Right kidney (tissue), 9 donors: ENCODE results near the gene SNX32.

ENCODE experiments used
- DNase-seq: peaks from one replicate; pipeline ENCODE4 v3.0.0-alpha.2; 2016
- long read RNA-seq, 8 donors: transcript quantifications; one replicate each; lab custom pipeline, GENCODE V29; 2026

SNX32 gene
- long read RNA-seq, donor 1, partial matches to known transcripts, result 0 of 2 reads
- long read RNA-seq, donor 1, other reads (novel, unspliced or antisense), result 0 of 2 reads
- long read RNA-seq, donor 2, partial matches to known transcripts, result 491 of 530 reads
- long read RNA-seq, donor 2, other reads (novel, unspliced or antisense), result 39 of 530 reads
- long read RNA-seq, donor 3, partial matches to known transcripts, result 427 of 457 reads
- long read RNA-seq, donor 3, other reads (novel, unspliced or antisense), result 30 of 457 reads
- long read RNA-seq, donor 4, partial matches to known transcripts, result 871 of 871 reads
- long read RNA-seq, donor 4, other reads (novel, unspliced or antisense), result 0 of 871 reads
- long read RNA-seq, donor 5, result 0 reads
- long read RNA-seq, donor 6, partial matches to known transcripts, result 660 of 660 reads
- long read RNA-seq, donor 6, other reads (novel, unspliced or antisense), result 0 of 660 reads
- long read RNA-seq, donor 7, partial matches to known transcripts, result 1,413 of 1,521 reads
- long read RNA-seq, donor 7, other reads (novel, unspliced or antisense), result 108 of 1,521 reads
- long read RNA-seq, donor 8, partial matches to known transcripts, result 181 of 767 reads
- long read RNA-seq, donor 8, other reads (novel, unspliced or antisense), result 586 of 767 reads

DNA sequence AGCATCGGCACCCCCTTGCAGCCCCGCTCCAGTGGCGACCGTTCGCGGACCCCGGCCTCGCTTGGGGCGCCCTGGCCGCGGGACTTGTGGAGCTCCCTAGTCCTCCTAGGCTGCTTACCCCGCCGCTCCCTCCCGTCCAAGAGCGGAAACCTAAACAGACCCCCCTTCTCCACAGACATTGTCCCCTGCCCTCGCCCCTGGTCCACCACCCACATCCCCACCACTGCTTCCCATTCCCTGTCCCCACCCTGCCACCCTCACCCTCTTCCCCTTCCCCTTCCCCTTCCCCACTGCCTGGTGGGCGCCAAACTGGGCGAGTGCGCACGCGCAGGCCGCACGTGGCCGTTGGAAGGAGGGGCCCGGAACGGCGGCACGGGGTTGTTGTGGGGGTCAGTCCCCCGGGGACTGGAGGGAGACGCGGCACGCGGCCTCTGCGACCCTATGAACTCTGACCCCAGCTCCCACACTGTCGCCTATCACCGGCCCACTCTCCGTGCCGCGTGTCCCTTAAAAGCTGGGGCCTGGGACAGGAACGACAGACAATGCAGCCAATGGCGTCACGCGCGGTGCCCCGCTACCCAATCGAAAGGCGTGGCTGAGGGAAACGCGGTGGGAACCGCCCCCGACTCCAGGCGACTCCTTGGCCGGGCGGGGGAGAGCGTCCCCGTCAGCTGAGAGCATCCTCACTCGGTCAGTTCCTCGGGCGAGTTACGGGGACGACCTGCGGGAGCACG, at the start of gene SNX32:
TSS of gene SNX32 (plus strand) at position 667 of the 734 bp plus-strand sequence. CDS start 103 bp downstream, outside the sequence.
- peak; percentile 98 for DNase-seq

DNA sequence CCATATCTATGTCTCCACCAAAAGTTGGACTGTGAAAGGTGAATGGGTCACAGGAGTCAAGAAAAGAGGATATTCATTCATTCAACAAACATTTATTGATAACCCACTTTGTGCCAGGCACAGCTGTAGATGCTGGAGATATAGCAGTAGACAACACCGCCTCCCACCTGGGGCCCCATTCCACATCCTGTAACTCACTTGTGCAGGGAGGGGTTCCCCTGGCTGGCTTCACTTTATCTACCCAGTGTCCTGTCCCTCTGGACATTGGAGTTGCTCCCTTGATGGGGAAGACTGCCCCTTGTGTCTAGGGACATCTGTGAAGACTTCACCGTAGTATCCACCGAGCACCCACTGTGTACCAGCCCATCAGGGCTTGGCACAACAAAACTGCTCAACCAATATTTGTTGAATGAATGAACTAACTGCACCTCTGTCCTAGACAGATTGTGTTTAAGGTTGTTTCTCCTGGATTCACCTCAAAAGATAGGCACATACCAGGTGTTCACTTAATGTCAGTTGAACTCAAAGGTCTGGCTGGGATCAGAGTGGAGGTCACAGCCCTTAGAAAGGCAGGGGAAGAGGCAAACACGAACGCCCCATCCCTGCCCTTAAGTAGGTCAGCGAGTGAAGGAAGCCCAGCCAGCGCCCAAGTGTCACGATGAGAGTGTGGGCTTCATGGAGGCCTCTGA, 48.3 kb upstream of the SNX32 start:
- DNase-seq, result no peak

DNA sequence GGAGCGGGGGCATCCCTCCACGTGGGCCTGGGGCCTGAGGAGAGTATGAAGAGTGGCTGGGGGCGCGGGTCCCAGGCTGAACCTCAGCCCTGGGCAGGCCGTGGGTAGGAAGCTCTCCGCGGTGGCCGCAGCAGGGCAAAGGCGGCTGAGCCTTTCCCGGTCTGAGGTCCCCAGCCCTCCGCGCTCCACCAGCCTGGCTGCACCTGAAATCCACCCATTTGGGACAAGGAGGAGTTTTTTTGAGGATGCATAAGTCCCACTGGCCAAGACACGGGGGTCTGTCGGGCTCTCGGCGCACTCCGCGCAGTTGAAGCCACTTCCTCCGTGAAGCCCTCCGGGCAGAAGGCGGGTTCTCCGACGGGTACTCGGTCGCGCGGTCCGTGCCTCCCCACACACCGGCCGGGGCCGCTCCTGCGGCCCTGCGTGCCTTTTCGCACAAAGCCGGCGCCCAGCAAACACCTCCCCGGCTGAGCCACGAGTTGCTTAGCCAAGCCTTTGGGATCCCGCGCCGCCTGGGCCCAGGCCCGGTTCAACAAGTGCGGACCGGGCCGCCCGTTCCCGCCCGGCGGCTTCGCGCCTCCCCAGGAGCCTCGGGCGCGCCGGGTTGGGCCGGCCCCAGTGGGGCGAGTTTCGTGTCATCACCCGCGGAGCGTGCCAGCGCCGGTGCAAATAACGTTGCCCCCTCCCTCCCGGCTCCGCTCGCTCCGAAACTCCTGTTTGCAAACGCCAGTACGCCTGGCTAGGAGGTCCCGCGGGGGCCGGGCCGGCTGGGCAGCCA, 47.6 kb upstream of the SNX32 start:
- peak; percentile 62 for DNase-seq

DNA sequence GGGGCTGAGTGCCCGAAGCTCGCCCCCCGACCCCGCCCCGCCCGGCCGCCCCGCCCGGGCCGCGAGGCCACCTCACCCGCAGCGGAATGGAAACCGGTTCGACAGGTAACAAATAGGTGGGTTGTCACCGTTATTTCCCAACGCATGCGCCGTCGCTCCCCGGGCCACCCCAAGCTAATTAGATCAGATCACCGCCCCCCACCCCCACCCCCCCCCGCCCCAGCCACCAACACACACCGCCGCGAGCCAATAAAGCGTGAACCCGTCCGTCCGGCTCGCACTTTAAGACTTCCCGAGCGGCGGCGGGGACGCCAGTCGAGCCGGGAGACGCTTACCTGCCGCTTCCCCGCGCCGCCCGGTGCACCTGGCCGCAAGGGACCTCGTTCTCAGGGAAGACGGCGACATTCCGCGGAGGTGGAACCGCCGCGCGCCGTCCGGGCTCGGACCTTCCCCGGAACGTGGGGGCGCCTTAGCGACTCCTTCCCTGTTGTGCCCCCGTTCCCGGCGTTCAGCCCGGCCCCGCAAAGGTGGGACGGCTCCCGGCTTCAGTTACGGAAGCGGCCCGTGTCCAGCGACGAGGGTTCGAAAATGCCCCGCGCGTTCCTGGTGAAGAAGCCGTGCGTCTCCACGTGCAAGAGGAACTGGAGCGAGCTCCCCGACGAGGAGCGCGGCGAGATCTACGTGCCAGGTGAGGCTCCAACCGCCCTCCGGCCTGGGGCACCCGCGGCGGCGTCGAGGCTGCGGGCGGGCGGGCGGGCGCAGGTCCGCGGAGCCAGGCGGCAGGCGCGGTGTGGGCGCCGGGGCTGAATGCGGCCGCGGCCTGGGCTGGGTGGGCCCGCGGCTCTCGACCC, 46.8 kb upstream of the SNX32 start, which contains the start of gene OVOL1:
TSS of gene OVOL1 (plus strand) at position 278 of the 851 bp plus-strand sequence. CDS start at position 589, 311 bp downstream.
- peak; percentile 73 for DNase-seq

DNA sequence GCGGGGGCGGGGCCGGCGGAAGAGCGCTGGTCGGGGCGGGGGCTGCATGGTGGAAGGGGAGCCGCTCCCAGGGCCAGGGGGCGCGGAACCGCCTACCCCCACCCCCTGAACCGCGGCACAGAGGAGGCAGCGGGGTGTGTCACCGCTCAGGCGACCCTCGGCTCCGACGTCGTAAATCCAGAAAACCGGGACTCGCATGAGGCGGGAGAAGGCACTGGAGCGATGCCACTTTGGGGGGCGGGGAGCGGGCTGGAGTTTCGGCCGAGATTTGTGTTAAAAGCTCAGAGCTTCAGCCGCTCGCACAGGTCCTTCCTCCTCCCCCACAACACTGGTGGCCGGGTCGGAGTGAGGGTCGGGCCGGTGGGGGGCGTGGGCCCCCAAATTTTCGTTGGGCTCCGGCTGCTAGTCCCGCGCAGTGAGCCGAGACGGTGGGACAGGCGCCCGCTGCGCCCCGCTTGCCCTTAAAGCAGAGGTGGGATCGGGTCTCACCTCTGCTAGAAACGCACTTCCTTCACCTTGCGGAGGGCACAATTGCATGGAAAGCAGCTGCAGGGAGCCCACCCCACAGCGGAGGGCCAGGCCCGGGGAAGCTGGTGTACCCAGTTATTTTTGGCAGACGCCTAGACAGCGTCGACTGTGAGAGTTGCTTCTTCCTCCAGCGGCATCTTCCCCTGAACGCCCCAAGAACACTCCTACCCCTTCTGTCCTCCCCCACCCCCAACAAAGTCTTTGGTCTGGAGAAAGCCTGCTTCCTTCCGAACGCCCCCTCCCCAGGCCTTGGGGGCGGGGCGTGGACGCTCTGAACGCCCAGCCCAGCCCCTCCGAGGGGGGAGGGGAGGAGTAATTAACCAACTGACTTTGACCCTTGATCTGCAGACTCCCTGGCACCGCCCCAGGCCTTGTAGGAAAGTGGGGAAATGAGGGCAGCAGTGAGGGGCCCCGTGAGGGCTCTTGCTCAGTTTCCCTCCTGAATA, 45.8 kb upstream of the SNX32 start:
- peak; percentile 78 for DNase-seq

DNA sequence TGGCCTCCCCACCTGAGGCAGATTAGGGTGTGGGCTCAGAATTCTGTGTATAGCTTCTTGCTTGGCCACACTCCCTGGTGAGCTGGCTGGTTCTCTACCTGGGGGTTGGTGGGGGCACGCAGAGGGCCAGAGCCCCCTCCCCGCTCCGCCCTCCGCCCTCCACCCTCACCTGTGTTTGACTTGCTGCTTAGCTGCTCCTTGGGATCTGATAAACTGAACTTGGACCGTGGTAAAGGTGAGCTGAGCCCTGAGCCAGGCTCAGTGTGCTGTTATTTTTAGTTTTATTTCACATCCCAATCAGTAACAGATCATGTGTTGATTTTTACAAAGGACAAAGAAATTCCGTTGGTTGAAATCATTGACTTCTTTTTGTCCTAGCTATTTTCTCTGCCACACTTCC, 44.9 kb upstream of the SNX32 start:
- no peak for DNase-seq

DNA sequence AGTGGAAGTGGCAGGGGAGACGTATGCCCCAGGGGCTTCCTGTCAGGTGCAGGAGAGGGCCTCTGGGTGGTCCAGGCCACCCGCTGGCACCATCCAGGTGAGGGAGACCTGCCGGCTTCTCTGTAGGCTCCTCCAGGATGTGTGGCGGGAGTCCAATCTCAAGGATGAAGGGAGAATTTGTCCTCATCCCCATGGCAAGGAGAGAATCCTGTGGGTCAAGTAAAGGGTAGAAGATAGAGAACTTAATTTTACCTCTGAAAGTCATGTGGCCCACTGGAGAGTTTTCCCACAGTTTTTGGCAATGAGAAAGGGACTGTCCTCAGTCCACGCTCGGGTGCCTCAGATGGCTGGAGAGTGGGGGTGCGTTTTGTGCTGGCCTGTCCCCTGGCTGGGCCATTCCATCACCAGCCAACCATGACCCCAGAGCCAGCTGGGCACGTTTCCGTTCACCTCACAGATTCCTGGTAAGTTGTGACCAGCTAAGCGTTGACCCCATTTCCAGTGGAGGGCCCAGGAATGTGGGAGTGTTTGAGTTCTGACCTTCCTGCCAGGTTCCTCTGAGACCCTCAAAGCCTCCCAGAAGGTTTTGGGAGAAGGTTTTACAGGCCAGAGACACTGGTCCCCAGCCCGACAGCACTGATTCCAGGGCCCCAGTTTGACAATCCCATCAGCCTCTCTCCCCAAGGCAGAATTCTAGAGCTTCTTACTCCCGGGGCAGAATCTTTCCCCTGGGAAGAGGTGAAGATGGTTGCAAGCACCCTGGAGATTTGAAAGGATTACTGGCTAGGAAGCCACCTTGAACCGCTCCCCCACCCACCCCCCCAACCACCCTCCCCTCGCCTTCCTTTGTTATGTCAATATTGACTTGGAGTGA, 44.3 kb upstream of the SNX32 start:
- DNase-seq, result peak; percentile 59

DNA sequence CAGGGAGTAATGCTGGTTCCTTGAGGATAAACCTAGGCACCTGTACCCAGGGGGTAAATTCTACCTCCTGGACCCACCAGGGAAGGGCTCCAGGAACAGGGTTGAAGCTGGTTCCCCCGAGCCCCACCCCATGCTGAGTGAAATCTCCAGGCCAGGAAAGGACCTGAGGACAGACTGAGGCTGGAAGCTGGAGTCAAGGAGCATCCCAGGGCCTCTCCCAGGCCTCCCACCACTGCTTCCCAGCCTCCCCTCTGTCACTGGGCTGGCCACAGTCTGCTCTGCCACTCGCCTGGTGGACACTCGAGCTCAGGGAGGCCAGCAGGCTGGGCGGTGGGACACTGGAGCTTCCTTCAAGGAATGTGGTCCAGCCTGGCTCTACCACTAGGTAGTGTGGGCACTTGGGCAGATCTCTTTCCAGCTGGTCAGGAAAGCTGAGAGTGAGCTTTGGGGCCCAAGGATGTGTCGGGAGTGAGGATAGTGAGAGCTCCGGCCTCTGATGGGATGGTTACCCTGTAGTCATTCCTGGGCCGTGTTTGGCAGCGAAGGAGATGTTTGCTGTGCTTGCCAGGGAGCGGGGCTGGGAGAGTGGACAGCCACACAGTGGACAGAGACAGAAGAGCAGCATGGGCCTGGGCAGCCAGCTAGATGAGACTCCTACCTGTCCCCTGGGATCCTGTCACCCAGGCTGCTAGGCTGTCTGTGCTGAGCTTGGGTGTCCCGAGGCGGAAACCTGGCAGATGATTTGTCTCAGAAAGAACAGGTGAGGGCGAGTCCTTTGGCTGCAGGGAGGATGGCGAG, 43.5 kb upstream of the SNX32 start:
- peak; percentile 17 for DNase-seq

DNA sequence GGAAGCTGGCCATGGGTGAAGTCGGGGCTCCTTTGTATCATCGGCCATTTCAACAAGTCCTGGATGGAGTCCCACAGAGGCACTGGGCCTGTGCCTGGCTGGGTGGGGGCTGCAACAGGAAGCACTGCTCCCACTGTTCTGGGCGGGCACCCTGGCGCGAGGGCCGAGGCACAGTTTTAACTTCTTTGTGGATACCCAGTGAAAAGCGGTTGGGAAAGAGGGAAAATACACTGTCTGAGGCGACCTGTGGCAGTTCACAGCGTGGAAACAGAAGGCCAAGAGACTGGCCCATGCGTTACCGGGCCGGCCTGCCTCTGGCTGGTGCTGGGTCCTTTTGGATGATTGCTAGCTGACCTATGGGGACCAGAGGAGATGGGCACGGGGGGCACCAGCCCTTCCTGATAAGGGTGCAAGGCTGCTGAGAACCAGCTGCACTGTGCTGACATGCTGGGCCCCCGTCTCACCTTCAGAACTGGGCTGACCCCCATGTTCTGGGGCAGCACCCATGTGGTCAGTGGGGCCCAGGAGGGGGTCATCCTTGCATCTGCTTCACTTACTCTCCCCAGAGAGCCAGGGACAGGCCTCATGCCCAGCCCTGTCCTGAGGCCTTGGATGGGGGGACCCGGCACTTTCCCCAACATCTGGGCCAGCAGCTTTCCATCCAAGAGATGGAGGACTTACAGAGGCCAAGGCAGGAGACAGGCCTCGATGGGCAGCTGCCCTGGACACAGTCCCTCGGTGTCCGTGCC, 42.7 kb upstream of the SNX32 start:
- no peak for DNase-seq

DNA sequence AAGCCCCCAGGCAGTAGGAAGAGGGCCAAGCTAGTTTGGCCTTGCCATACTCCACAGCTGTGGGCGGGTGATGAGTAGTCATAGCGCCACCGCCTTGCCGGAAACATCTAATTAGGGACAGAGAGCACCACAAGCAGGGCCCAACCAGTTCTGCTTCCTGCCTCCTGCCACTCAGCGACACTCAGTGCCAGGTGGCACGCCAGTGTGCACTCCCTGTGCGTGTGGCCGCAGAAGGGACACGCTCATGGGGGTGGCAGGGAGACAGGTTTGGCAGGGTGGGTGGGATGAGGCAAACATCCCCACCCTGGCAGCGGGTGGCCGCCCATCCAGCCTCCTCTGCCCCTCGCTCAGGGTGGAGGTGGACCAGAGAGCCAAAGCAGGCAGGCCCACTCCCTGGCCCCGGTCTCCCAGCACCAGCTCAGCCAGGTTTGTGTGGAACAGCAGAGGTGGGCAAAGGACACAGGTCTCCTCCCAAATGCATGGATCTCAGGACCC, 42.0 kb upstream of the SNX32 start:
- no peak for DNase-seq

DNA sequence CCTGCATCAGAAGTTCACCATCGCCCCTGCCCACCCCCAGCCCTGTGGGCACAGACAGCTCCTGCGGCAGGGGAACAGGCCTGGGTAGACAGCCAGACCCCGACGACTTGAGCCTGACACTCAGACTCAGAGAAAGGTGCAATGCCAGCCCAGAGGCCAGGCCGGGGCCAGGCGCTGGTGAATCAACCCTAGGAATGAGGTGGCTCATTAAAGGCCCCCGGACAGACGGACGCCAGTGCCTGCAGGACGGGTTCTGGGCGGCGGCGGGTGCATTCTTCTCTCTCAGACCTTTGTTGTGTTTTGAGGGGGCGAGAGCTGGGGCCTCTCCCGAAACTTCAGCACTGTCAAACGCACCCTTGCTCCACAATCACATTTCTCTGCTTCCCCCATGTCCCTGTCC, 41.3 kb upstream of the SNX32 start:
- DNase-seq, result no peak

DNA sequence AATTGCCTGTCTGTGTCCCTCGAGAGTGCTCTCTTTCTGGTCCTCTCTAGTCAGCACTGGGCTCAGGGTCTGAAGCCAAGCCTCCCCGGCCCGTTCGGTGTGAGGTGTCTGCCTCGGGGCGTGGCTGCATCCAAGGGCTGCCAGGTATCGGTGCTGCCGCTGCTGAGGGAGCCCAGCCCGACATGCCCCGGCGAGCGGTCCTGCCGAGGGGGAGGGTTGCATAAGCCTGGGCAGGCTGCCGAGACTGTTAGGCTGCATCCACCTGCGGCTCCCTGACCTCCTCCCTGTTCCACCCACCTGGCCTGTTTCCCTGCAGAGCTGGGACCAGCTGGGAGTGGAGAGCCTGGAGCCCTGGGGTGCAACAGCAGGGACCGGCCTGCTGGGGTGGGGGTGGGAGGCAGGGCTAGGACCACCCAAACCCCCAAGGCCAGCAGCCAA, 40.6 kb upstream of the SNX32 start:
- DNase-seq, result no peak

DNA sequence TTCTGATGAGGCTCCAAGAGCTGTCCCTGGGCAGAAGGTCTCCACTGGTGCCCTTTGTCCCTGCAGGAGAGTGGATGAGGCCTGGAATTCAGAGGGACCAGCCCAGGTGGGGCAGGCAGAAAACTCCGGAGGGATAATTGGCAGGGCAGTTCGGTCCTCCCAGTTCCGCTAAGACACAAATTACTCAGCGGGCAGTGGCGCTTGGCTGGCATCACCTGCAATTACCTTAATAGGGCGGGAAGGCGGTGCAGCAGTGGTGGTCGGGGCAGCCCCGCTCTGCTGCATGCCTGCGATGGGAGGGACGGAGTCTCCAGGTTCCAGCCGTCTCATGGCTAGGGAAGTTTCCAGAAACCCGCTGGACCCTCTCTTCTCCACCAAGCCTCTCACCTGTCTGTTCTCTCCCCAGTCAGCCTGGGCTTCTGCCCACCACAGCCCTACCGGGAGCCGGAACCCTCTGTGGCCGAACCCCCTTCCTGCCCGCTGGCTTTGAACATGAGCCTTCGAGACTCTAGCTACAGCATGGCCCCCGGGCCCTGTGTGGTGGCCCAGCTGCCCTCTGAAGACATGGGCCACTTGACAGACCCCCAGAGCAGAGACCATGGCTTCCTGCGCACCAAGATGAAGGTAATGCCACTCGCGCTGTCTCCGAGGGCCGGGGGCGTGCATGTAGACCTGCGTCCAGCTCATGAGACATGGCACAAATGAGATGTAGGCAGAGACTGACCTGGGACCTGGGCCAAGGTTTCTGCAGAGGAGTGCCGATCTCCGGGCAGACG, 40.0 kb upstream of the SNX32 start:
- DNase-seq, result no peak

DNA sequence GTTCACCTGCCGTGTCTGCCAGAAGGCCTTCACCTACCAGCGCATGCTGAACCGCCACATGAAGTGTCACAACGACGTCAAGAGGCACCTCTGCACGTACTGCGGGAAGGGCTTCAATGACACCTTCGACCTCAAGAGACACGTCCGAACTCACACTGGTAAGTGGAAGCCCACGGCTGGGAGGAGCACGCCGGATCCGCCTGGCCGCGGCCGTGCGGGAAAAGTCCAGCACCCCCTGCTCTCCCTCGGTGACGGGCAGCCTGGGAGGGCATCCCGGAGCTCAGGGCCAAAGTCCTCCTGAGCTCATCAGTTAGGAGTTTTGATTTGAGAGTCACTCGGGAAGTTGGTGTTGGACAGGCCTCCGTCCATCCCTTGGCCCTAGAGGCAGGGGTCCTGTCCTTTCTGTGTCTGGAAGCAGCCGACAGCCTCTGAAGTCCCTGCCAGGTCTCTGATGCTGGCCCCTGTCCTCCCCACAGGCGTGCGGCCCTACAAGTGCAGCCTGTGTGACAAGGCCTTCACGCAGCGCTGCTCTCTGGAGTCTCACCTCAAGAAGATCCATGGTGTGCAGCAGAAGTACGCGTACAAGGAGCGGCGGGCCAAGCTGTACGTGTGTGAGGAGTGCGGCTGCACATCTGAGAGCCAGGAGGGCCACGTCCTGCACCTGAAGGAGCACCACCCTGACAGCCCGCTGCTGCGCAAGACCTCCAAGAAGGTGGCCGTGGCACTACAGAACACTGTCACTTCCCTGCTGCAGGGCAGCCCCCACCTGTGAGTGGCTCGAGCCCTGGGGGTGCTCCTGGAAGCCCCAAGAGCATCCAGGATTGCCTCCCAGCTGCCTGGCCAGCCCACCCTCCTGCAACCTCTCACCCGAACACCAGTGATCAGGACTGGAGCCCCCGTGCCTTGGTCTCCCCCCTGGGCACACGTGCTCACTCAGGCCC, 38.9 kb upstream of the SNX32 start:
- no peak for DNase-seq
